HCT116 (cell line): ENCODE results near the gene SECISBP2. TPM values are rescaled to one million over a fixed set of nuclear protein-coding genes. Genes with fewer than 3 reads are reported as not detected.
"Not testable (repeated sequence)": the region's sequence is repeated elsewhere in the genome, so short reads cannot be mapped to it uniquely, and the experiment has no call there.

Experiments used
- ATAC-seq: fragments of 200-7000 bp; cut with Tn5 transposase; 2 replicates; pipeline ENCODE4 v1.9.1; 2020; ENCODE audit warnings: mild to moderate bottlenecking, moderate library complexity
- BruUV-seq: library from RNA; stranded (reverse); fragments of 400-500 nt; replicated peaks from 2 replicates; lab custom pipeline; 2021; lab: Mats Ljungman, UMichigan
- CTCF ChIA-PET: fragments of 300-600 bp; sonication (Branson Sonifier 250); formaldehyde crosslinking; loops from one replicate; lab custom pipeline; 2021; ENCODE audit warnings: antibody characterized with exemption; lab: Charles Lee
- POLR2A ChIA-PET: fragments of 300-600, 350-600 bp; sonication (Branson Sonifier 250); formaldehyde crosslinking; loops from one replicate; lab custom pipeline; 2021; ENCODE audit warnings: antibody characterized with exemption; lab: Charles Lee
- RAD21 ChIA-PET, 2 experiments: fragments of 300-600 bp; sonication (Branson Sonifier 250); formaldehyde crosslinking; loops; one replicate each; lab custom pipeline; 2023; ENCODE audit warnings: low total read pairs in 2 of 2; ENCODE audit not compliant: uncharacterized antibody in 2 of 2, unreplicated experiment in 2 of 2, low non-redundant PET in 1 of 2; lab: Charles Lee
- DNase-seq: peaks from one replicate; pipeline ENCODE4 v3.0.0-alpha.2; 2010; ENCODE audit warnings: low read depth, low spot score
- H2AFZ ChIP-seq: fragments of 200-600 bp; shearing (Covaris generic), sonication (generic); 2 replicates; pipeline ENCODE4 v1.6.1; 2017; ENCODE audit warnings: low read depth, mixed run types, mixed read lengths, antibody characterized with exemption, low read length; ENCODE audit not compliant: poor library complexity, severe bottlenecking
- H3K27ac ChIP-seq: 2 replicates; pipeline ENCODE4 v1.5.1; 2012; ENCODE audit warnings: low read depth, low read length
- H3K27me3 ChIP-seq: fragments of 200-600 bp; sonication (generic); 2 replicates; pipeline ENCODE4 v1.6.1; 2016; ENCODE audit warnings: mixed run types, low read length, mixed read lengths; ENCODE audit not compliant: insufficient read depth
- H3K36me3 ChIP-seq, 2 experiments: fragments of 200-500 bp in 1 of 2; fragments of 200-600 bp in 1 of 2; sonication (Bioruptor generic) in 1 of 2; sonication (generic) in 1 of 2; 2 replicates each; pipeline versions ENCODE4 v1.5.1 to v1.6.1; 2014 to 2016; ENCODE audit warnings: low read length in 2 of 2, inconsistent platforms in 1 of 2, mixed read lengths in 1 of 2, mixed run types in 1 of 2; ENCODE audit not compliant: insufficient read depth in 2 of 2, control insufficient read depth in 1 of 2
- H3K4me1 ChIP-seq, 2 experiments: fragments of 200-600 bp in 1 of 2; sonication (generic) in 1 of 2; 2 replicates each; pipeline versions ENCODE4 v1.5.1 to v1.6.1; 2012 to 2017; ENCODE audit warnings: low read length in 2 of 2, inconsistent platforms in 1 of 2, mild to moderate bottlenecking in 1 of 2, mixed read lengths in 1 of 2, mixed run types in 1 of 2, moderate library complexity in 1 of 2; ENCODE audit not compliant: insufficient read depth in 2 of 2, control insufficient read depth in 1 of 2
- H3K4me2 ChIP-seq: fragments of 200-600 bp; sonication (generic); 2 replicates; pipeline ENCODE4 v1.6.1; 2017; ENCODE audit warnings: mixed run types, low read length, mixed read lengths
- H3K4me3 ChIP-seq, 2 experiments: fragments of 200-600 bp in 1 of 2; sonication (generic) in 1 of 2; replicated peaks in 1 of 2; 2 replicates each; pipeline ENCODE4 v1.5.1; 2011 to 2016; ENCODE audit warnings: low read length in 2 of 2, control low read depth in 1 of 2, low read depth in 1 of 2, mild to moderate bottlenecking in 1 of 2, mixed read lengths in 1 of 2, mixed run types in 1 of 2
- H3K79me2 ChIP-seq: fragments of 200-600 bp; sonication (generic); 2 replicates; pipeline ENCODE4 v1.6.1; 2017; ENCODE audit warnings: mild to moderate bottlenecking, mixed run types, low read length, moderate library complexity, mixed read lengths; ENCODE audit not compliant: insufficient read depth
- H3K9ac ChIP-seq: fragments of 200-600 bp; sonication (generic); 2 replicates; pipeline ENCODE4 v1.6.1; 2016; ENCODE audit warnings: low read length, mixed read lengths
- H3K9me2 ChIP-seq: fragments of 200-600 bp; sonication (generic), shearing (Covaris generic); 2 replicates; pipeline ENCODE4 v1.6.1; 2017; ENCODE audit warnings: mixed run types, mild to moderate bottlenecking, moderate library complexity; ENCODE audit not compliant: insufficient read depth
- H3K9me3 ChIP-seq, 2 experiments: fragments of 200-500 bp in 1 of 2; fragments of 200-600 bp in 1 of 2; sonication (Bioruptor generic) in 1 of 2; sonication (generic) in 1 of 2; 2 replicates each; pipeline ENCODE4 v1.6.1; 2014 to 2017; ENCODE audit warnings: low read length in 2 of 2, mixed read lengths in 2 of 2, inconsistent platforms in 1 of 2, low read depth in 1 of 2, mild to moderate bottlenecking in 1 of 2, mixed run types in 1 of 2, moderate library complexity in 1 of 2; ENCODE audit not compliant: control insufficient read depth in 1 of 2, insufficient read depth in 1 of 2
- H4K20me1 ChIP-seq: fragments of 200-600 bp; sonication (generic), shearing (Covaris generic); 2 replicates; pipeline ENCODE4 v1.6.1; 2017; ENCODE audit warnings: mixed run types, mild to moderate bottlenecking, moderate library complexity; ENCODE audit not compliant: insufficient read depth
- CBX3 ChIP-seq: IDR thresholded peaks from 2 replicates; pipeline ENCODE4 v1.6.1; 2012; ENCODE audit warnings: low read depth
- TCF7L2 ChIP-seq: IDR thresholded peaks from 2 replicates; pipeline ENCODE4 v1.7.0; 2011; ENCODE audit warnings: borderline replicate concordance, inconsistent platforms; ENCODE audit not compliant: insufficient read depth, insufficient read length; ENCODE audit errors: extremely low read depth
- intact Hi-C: fragments of 100-400 bp; cut with micrococcal nuclease; formaldehyde crosslinking; loops from 2 replicates; pipeline ENCODE4 v1.10.0; 2022
- total RNA-seq: library from RNA; stranded (reverse); gene quantifications from one replicate; pipeline ENCODE4 v1.2.1, GENCODE V29; 2021; ENCODE audit not compliant: unreplicated experiment

The SECISBP2 gene
- total RNA-seq, 1 experiment from 2014 or later = 41.6 TPM

DNA sequence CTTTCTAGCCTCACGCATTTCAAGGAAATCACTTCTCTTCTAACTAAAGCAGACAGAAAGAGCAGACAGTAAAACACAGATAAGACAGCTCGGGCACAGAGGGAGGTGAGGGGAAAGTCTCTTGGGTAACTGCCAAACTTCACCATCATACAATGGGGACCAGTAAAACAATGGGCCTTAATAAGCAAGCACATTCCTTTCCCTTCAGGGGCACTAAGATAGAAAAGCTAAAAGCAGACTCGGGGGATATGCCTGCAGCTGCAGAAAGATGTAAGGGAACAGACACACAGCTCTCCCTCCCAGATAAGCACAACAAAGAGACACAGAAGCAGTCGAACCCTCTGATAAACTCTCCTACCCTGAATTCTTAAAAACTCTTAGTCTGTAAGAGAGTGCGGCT is 22.9 kb upstream of the SECISBP2 start:
- ChIA-PET CTCF (no interaction called here), POLR2A (no interaction called here), RAD21 (no interaction called here)
- ATAC-seq = no peak
- Histone ChIP-seq H3K9ac (no peak overlapping the region), H3K9me3 (no peaks in the 10 kb centered on the region), H3K4me2 (no peak overlapping the region), H3K27me3 (no peaks in the 10 kb centered on the region), H3K4me3 (no peak overlapping the region), H3K9me2 (no peaks in the 10 kb centered on the region), H3K27ac (no peak overlapping the region), H3K36me3 (no peaks in the 10 kb centered on the region), H3K4me1 (peaks cover 12 to 19% of the 10 kb centered on the region in 2 experiments), H2AFZ (no peak overlapping the region), H4K20me1 (no peaks in the 10 kb centered on the region), H3K79me2 (no peaks in the 10 kb centered on the region)
- intact Hi-C loops = no loop called here
- no peak for TF ChIP-seq CBX3
- TF ChIP-seq TCF7L2 = no peak
- DNase-seq = no peak
- no TSS peak for BruUV-seq

GRCh38 chr9:89301996-89302395 is 16.3 kb upstream of the SECISBP2 start:
- intact Hi-C loops, H3K9ac ChIP-seq, POLR2A ChIA-PET, H3K27me3 ChIP-seq, H3K9me3 ChIP-seq, H3K4me3 ChIP-seq, BruUV-seq, H3K9me2 ChIP-seq, H3K79me2 ChIP-seq, H2AFZ ChIP-seq, H3K4me2 ChIP-seq, CTCF ChIA-PET, H3K27ac ChIP-seq, DNase-seq, H3K36me3 ChIP-seq, H4K20me1 ChIP-seq, RAD21 ChIA-PET, ATAC-seq: not testable (repeated sequence)
- peaks cover 12 to 19% of the 10 kb centered on the region in 2 experiments for H3K4me1 ChIP-seq
